ENCODE measurements around the gene HSP90AB1. TPM values are rescaled to one million over a fixed set of nuclear protein-coding genes. Genes with fewer than 3 reads are reported as not detected.
A peak's percentile ranks its signal among the peaks of the same experiment; 100 is the strongest.

The HSP90AB1 gene
- total RNA-seq, 1 donor from 2014 or later = 2,065 TPM

DNA sequence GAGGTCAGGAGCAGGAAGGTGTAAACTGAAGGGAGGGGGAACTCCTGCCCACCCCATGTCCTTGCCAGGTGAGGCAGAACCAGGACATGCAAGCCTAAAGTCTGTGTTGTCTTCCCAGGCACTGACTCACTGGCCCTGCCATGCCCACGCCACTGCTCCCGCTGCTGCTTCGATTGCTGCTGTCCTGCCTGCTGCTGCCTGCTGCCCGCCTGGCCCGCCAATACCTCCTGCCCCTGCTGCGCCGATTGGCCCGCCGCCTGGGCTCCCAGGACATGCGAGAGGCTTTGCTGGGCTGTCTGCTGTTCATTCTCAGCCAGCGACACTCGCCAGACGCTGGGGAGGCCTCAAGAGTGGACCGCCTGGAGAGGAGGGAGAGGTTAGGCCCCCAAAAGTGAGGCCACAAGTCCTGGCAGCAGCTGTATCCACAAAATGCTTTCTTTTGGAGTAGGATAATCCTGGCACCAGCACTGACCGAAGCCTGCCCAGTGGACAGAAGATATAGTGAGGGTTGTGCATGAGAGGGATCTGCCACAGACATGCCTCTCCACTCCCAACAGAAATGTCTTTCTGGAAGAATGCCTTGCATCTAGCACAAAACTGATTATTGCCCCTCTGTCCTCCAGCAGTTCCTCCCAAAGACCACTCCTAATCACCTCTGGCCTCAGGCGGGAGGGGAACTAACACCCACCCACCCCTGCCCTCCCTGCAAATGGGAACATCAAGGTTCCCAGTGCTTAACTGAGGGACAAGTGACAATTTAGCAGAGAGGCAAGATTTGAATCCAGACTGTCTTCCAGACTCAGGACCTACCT lies 29.4 kb upstream of the HSP90AB1 start:
- intact Hi-C loops (cut with micrococcal nuclease) = no loop called here
- H3K36me3 Mint-ChIP-seq (ENCODE audit: low read depth) = no peaks in the 10 kb centered on the region
- peaks cover 20% of the 10 kb centered on the region for H3K27me3 Mint-ChIP-seq (ENCODE audit: insufficient read depth)
- no peaks in the 10 kb centered on the region for H3K9me3 Mint-ChIP-seq
- H3K4me3 Mint-ChIP-seq = no peak overlapping the region
- DNase-seq (ENCODE audit: low spot score) = no peak
- H3K27ac Mint-ChIP-seq = no peak overlapping the region
- peaks cover 22% of the 10 kb centered on the region for H3K4me1 Mint-ChIP-seq (ENCODE audit: low read depth)

DNA sequence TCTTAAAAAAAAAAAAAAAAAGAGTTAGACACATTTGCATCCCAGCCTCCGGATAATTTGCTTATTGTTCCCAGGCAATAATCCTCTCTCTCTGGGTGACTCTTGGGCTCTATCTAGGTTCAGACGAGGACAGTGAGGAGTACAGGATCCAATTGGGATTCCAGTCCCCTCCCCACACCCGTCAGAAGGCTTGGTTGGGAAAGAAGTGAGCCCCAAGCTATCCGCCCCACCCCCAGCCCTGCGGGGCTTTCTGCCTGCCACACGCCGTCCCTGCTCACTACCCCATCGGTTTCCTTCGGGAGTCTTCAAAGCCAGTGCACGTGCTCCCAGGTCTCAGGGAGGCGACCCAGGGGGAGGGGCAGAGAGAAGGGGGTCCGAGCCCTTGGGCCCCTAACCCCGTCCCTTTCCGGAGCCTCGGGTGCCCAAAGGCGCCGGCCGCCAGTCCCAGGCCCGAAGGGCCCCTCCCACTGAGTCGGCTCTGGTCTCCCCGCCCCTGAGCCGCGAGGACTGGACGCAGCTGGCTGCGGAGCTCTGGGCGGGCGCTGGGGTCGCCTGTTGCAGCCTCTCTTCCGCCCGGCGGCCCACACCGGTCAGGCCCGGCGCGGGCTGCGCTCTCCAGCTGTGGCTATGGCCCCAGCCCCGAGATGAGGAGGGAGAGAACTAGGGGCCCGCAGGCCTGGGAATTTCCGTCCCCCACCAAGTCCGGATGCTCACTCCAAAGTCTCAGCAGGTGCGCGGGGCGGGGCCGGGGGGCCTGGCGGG lies 27.7 kb upstream of the HSP90AB1 start:
- H3K36me3 Mint-ChIP-seq (ENCODE audit: low read depth) = no peaks in the 10 kb centered on the region
- peaks cover 33% of the 10 kb centered on the region for H3K4me1 Mint-ChIP-seq (ENCODE audit: low read depth)
- no peak for DNase-seq (ENCODE audit: low spot score)
- peaks cover 15% of the 10 kb centered on the region for H3K27me3 Mint-ChIP-seq (ENCODE audit: insufficient read depth)
- H3K4me3 Mint-ChIP-seq = peak overlapping the region; percentile 47
- no peak overlapping the region for H3K27ac Mint-ChIP-seq
- intact Hi-C loops (cut with micrococcal nuclease) = no loop called here
- no peaks in the 10 kb centered on the region for H3K9me3 Mint-ChIP-seq

DNA sequence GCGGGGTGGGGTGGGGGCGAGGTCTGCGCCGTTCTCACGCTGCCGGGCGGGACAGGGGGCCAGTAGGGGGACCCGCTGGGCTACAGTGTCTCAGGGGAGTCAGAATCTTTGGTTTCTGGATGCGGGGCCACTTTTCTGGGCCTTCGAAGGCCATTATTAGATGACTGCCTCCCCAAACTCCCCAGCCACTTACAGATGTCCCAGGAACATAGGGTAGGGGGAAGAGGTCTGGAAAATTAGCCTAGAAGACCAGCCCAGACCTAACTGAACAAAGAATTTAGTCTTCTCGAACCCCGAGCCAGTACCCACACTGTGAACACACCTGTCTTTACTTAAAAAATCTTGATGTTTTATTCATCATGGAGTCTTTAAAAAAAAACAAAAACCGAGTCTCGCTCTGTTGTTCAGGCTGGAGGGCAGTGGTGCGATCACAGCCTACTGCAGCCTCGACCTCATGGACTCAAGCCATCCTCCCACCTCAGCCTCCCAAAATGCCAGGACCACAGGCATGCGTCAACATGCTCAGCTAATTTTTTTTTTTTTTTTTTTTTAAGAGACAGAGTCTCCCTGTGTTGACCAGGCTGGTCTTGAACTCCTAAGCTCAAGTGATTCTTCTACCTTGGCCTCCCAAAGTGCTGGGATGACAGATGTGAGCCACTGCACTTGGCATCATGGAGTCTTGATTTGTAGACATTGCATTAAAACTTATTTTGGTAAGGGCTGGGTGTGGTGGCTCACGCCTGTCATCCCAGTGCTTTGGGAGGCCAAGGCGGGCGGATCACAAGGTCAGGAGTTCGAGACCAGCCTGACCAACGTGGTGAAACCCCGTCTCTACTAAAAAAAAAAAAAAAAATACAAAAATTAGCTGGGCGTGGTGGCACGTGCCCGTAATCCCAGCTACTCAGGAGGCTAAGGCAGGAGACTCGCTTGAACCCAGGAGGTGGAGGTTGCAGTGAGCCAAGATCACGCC lies 26.8 kb upstream of the HSP90AB1 start:
- intact Hi-C loops (cut with micrococcal nuclease) = loop anchor here (5.0 kb wide), 1 partner anchor 448 kb away; the partner anchor contains the start of gene VEGFA
- Mint-ChIP-seq H3K9me3 (no peaks in the 10 kb centered on the region), H3K4me3 (no peak overlapping the region), H3K4me1 (ENCODE audit: low read depth) (peaks cover 41% of the 10 kb centered on the region), H3K27me3 (ENCODE audit: insufficient read depth) (peaks cover 11% of the 10 kb centered on the region), H3K36me3 (ENCODE audit: low read depth) (no peaks in the 10 kb centered on the region), H3K27ac (no peak overlapping the region)
- no peak for DNase-seq (ENCODE audit: low spot score)

DNA sequence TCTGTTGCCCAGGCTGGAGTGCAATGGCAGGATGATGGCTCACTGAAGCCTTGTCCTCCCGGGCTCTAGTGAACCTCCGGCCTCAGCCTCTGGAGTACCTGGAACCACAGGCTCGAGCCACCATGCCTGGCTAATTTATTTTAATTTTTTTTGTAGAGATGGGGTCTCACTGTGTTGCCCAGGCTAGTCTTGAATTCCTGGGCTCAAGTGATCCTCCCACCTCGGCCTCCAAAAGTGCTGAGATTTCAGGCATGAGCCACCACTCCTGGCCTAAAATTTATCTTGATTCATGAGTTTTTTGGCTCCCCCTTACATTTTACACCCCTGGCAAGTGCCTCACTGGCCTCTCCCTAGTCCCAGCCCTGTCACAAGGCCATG lies 26.0 kb upstream of the HSP90AB1 start:
- peak overlapping the region; percentile 49 for H3K27ac Mint-ChIP-seq
- peaks cover 43% of the 10 kb centered on the region for H3K4me1 Mint-ChIP-seq (ENCODE audit: low read depth)
- no peak overlapping the region for H3K4me3 Mint-ChIP-seq
- intact Hi-C loops (cut with micrococcal nuclease) = loop anchor here (5.0 kb wide), 1 partner anchor 449 kb away; the partner anchor contains the start of gene VEGFA
- peaks cover 11% of the 10 kb centered on the region for H3K27me3 Mint-ChIP-seq (ENCODE audit: insufficient read depth)
- H3K9me3 Mint-ChIP-seq = no peaks in the 10 kb centered on the region
- no peak for DNase-seq (ENCODE audit: low spot score)
- peaks cover 2% of the 10 kb centered on the region for H3K36me3 Mint-ChIP-seq (ENCODE audit: low read depth)

DNA sequence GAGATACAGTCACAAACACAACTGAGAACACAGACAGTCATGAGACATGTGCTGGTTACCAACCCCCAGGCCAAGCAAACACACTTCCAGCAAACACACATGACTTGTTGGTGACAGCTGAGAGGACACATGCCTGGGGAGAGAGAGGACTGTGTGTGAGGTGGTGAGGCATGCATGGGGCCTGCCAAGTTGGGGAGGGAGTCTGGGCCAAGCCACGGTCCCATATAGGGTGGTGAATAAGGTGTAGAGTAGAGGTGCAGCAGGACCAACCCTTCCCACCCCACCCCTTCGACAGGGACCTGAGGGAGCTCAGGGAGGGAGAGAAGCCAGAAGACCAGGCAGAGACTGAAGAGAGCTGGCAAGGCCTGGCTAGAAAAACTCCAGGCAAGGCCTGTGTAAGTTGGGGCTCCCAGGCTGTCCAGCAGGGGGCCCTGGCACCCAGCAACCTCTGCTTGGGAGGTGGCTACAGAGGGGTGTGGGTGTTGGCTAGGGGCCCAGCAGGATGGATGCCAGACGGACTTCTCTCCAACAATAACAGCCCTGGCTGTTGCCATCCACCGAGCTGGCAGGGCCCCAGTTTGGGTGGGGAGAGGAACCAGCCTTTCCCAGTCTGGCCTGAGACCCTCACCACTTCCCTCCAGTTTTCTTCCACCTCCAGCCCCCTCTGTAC lies 25.5 kb upstream of the HSP90AB1 start:
- Mint-ChIP-seq H3K9me3 (no peaks in the 10 kb centered on the region), H3K4me1 (ENCODE audit: low read depth) (peaks cover 43% of the 10 kb centered on the region), H3K27me3 (ENCODE audit: insufficient read depth) (peaks cover 11% of the 10 kb centered on the region), H3K27ac (peak overlapping the region; percentile 52), H3K4me3 (no peak overlapping the region), H3K36me3 (ENCODE audit: low read depth) (peaks cover 2% of the 10 kb centered on the region)
- intact Hi-C loops (cut with micrococcal nuclease) = loop anchor here (5.0 kb wide), 1 partner anchor 449 kb away; the partner anchor contains the start of gene VEGFA
- peak; percentile 68 for DNase-seq (ENCODE audit: low spot score)

DNA sequence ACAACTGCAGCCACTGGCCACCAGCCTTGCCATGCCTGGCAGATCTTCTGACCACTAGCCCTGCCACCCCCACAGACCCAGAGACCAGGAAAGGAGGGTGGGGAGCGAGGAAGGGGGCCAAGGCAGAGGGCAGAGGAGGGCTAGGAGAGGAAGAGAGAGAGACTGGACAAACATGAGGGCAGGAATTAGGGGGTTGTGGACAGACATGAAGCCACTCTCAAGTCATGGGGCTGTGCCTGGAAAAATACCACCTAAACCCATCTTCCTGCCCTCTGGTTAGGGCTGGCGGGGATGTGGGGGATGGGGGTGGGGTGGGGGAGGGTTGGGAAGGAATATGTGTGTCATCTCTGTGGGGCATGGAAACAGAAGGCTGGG lies 25.0 kb upstream of the HSP90AB1 start:
- peak overlapping the region; percentile 83 for H3K4me3 Mint-ChIP-seq
- H3K9me3 Mint-ChIP-seq = no peaks in the 10 kb centered on the region
- peaks cover 43% of the 10 kb centered on the region for H3K4me1 Mint-ChIP-seq (ENCODE audit: low read depth)
- H3K27me3 Mint-ChIP-seq (ENCODE audit: insufficient read depth) = peaks cover 8% of the 10 kb centered on the region
- H3K27ac Mint-ChIP-seq = peak overlapping the region; percentile 52
- peaks cover 2% of the 10 kb centered on the region for H3K36me3 Mint-ChIP-seq (ENCODE audit: low read depth)
- no peak for DNase-seq (ENCODE audit: low spot score)
- intact Hi-C loops (cut with micrococcal nuclease) = loop anchor here (5.0 kb wide), 1 partner anchor 450 kb away; the partner anchor contains the start of gene VEGFA

DNA sequence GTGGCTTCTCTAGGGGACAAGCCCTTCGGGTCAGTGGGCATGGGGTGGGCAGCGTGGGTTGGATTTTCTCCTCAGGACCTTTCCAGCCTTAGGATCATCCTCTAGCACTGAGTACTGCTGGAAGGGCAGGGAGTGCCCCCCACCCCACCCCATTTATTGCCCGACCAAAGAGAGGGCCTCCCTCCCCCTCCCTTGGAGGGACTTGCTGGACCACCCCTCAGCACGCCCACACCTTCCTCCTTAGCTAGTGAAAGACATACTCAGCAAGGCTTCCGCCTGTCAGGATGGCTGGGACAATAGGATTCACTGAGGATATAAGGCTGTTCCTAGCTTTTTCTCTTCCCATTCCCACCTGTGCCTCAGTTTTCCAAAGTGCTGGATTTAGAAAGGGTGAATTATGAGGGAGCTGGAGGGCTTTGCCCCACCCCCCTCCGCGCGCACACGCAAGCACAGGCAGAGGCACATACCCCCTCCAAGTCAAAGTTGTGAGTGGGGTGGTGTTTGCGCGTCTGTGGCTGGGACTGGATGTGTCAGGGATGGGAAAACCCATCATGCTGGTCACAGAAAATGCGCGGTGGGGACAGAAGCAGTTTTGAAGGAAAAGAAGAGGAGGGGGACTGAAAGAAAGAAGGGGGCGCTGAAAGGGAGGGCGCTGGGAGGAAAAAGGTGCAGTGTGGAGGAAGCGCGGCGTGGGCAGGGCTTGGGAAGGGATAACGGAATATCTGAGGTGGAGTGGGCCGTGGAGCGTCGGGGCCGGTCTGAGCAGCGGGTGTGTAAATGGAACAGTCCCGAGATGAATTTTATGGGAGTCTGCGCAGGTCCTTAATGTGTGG lies 24.2 kb upstream of the HSP90AB1 start:
- peak overlapping the region; percentile 83 for H3K4me3 Mint-ChIP-seq
- no peak for DNase-seq (ENCODE audit: low spot score)
- H3K27me3 Mint-ChIP-seq (ENCODE audit: insufficient read depth) = peaks cover 5% of the 10 kb centered on the region
- H3K36me3 Mint-ChIP-seq (ENCODE audit: low read depth) = peaks cover 2% of the 10 kb centered on the region
- peak overlapping the region; percentile 73 for H3K27ac Mint-ChIP-seq
- H3K4me1 Mint-ChIP-seq (ENCODE audit: low read depth) = peaks cover 43% of the 10 kb centered on the region
- H3K9me3 Mint-ChIP-seq = no peaks in the 10 kb centered on the region
- intact Hi-C loops (cut with micrococcal nuclease) = loop anchor here (1.0 to 5.0 kb wide), 3 partner anchors 15 to 450 kb away; partner anchors contain the start of gene VEGFA

DNA sequence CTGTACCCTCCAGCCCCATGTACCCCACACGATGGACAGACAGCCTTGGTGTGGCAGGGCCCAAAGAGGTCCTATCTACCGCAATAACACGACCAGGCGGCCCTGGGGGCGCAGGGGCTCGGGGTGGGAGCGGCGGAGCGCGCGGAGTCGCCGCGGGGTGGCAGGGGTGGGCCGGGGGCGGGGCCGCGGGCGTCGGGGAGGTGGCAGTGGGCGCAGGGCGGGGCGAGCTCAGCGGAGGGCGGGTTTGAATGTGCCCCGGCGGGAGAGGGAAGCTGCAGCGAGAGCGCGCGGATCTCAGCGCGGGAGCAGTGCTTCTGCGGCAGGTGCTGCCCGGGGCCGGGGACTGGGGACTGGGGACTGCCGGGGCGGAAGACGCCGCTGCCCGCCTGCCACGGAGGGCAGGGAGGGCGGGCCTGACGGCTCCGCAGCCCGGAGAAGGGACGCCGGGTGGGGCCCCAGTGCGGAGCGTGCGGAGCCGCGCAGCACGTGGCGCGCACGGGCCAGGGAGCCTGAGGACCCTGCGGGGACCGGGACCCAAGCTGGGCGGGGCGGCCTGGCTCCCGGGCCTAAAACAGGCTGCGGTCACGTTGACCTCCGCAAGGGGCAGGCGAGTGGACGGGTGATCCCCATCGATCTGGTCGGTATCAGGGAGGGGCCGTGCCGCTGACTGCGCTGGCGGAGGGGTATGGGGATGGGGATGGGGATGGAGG lies 23.4 kb upstream of the HSP90AB1 start, which contains the start of gene SLC29A1:
Gene SLC29A1 (plus strand): TSS at position 277 of the 710 bp plus-strand sequence. CDS start 3,719 bp downstream, outside the sequence.
- Mint-ChIP-seq H3K9me3 (no peaks in the 10 kb centered on the region), H3K4me1 (ENCODE audit: low read depth) (peaks cover 38% of the 10 kb centered on the region), H3K27me3 (ENCODE audit: insufficient read depth) (no peaks in the 10 kb centered on the region), H3K4me3 (peak within 1 kb of the TSS; percentile 89), H3K36me3 (ENCODE audit: low read depth) (peaks cover 2% of the 10 kb centered on the region), H3K27ac (peak within 1 kb of the TSS; percentile 83)
- intact Hi-C loops (cut with micrococcal nuclease) = loop anchor here (1.0 to 5.0 kb wide), 6 partner anchors 14 to 451 kb away; partner anchors contain the start of gene VEGFA
- peak; percentile 78 for DNase-seq (ENCODE audit: low spot score)

DNA sequence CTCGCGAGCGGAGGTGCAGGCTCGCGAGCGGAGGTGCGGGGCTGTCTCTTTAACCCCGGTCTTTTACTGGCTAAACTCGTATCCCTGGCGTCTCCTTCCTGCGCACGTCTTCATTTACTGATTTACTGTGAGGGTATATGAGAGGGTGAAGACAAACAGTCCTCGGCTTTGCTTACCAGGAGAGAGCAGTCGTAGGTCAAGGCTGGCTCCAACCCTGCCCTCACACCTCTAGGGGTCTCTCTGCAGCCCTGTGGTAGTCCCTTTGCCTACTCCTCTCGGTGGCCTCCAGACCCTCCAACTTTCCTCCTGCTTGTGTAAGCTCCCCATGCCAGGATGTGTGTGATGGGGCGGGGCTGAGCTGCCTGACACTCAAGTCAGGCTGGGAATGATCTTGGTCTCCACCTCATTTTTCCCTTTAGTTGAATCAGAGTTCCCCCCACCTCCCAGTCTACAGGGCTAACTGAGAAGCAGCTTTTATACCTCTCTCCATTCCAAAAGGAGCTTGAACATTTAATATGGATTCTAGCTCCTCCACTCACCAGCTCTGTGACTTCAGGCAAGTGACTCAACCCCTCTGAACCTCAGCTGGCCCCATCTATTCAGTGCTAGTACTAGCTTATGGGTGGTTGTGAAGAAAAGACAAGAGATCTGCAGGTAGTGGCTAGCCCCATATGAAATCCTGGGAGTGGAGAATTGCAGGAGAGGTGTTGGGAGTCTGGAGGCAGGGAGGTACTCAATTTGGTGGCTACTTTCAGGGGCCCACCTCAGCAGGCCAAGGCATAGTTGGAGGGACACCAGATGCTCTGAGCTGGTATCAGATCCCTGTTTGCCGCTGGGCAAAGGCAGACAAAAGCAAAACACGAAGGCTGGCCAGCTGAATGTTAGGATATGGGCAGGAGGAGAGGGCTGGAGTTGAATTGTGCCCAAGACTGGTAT lies 22.6 kb upstream of the HSP90AB1 start:
- H3K36me3 Mint-ChIP-seq (ENCODE audit: low read depth) = peaks cover 2% of the 10 kb centered on the region
- DNase-seq (ENCODE audit: low spot score) = no peak
- peak overlapping the region; percentile 83 for H3K27ac Mint-ChIP-seq
- intact Hi-C loops (cut with micrococcal nuclease) = loop anchor here (1.0 to 5.0 kb wide), 4 partner anchors 22 to 452 kb away; partner anchors contain the start of gene VEGFA
- H3K4me1 Mint-ChIP-seq (ENCODE audit: low read depth) = peaks cover 36% of the 10 kb centered on the region
- no peaks in the 10 kb centered on the region for H3K9me3 Mint-ChIP-seq
- no peaks in the 10 kb centered on the region for H3K27me3 Mint-ChIP-seq (ENCODE audit: insufficient read depth)
- H3K4me3 Mint-ChIP-seq = peak overlapping the region; percentile 89

DNA sequence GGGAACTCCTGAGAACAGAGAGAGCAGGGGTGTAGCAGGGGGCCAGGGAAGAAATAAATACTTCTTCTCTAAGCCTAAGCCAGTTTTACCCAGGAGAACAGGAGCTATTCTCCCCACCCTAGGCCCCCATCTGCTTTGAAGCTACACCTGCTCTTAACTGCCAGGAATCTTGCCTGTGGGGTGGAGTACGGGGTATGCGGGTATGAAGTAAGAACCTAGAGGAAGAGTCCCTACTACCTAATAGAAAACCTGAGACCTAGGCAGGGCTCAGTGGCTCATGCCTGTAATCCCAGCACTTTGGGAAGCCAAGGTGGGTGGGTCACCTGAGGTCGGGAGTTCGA lies 22.0 kb upstream of the HSP90AB1 start:
- H3K27me3 Mint-ChIP-seq (ENCODE audit: insufficient read depth) = no peaks in the 10 kb centered on the region
- intact Hi-C loops (cut with micrococcal nuclease) = loop anchor here (1.0 to 5.0 kb wide), 4 partner anchors 21 to 453 kb away; partner anchors contain the start of gene VEGFA
- DNase-seq (ENCODE audit: low spot score) = no peak
- H3K9me3 Mint-ChIP-seq = no peaks in the 10 kb centered on the region
- H3K4me1 Mint-ChIP-seq (ENCODE audit: low read depth) = peaks cover 36% of the 10 kb centered on the region
- H3K27ac Mint-ChIP-seq = no peak overlapping the region
- peaks cover 2% of the 10 kb centered on the region for H3K36me3 Mint-ChIP-seq (ENCODE audit: low read depth)
- H3K4me3 Mint-ChIP-seq = peak overlapping the region; percentile 89
